Astrocyte (in vitro differentiated cells and primary cell): ENCODE results near the gene NOG. TPM values are rescaled to one million over a fixed set of nuclear protein-coding genes. Genes with fewer than 3 reads are reported as not detected.

Source experiments
- DNase-seq: peaks from one replicate; pipeline ENCODE4 v3.0.0-alpha.2; 2010; ENCODE audit warnings: low read depth
- FAIRE-seq: peaks from 2 replicates; lab custom pipeline; 2011; peaks lifted over from hg19 to GRCh38; lab: Jason Lieb, UNC
- H2AFZ ChIP-seq: 2 replicates; pipeline ENCODE4 v1.6.0; 2012; ENCODE audit warnings: low read depth, low read length, inconsistent platforms
- H3K27ac ChIP-seq: 2 replicates; pipeline ENCODE4 v1.5.1; 2011; ENCODE audit warnings: low read depth, low read length, inconsistent platforms
- H3K27me3 ChIP-seq: 2 replicates; pipeline ENCODE4 v1.6.0; 2011; ENCODE audit warnings: low read length, inconsistent platforms; ENCODE audit not compliant: insufficient read depth
- H3K36me3 ChIP-seq: 2 replicates; pipeline ENCODE4 v1.5.1; 2011; ENCODE audit warnings: low read length, inconsistent platforms; ENCODE audit not compliant: insufficient read depth
- H3K4me1 ChIP-seq: 2 replicates; pipeline ENCODE4 v1.5.1; 2011; ENCODE audit warnings: low read length, inconsistent platforms; ENCODE audit not compliant: insufficient read depth
- H3K4me2 ChIP-seq: 2 replicates; pipeline ENCODE4 v1.6.0; 2012; ENCODE audit warnings: low read length, inconsistent platforms
- H3K4me3 ChIP-seq: 2 replicates; pipeline ENCODE4 v1.5.1; 2011; ENCODE audit warnings: low read depth, mild to moderate bottlenecking, low read length, inconsistent platforms; ENCODE audit not compliant: insufficient read depth
- H3K79me2 ChIP-seq: 2 replicates; pipeline ENCODE4 v1.6.0; 2012; ENCODE audit warnings: mild to moderate bottlenecking, low read length, inconsistent platforms; ENCODE audit not compliant: insufficient read depth
- H3K9ac ChIP-seq: 2 replicates; pipeline ENCODE4 v1.6.0; 2012; ENCODE audit warnings: mild to moderate bottlenecking, low read length, inconsistent platforms
- H3K9me3 ChIP-seq: 2 replicates; pipeline ENCODE4 v1.5.1; 2012; ENCODE audit warnings: low read depth, mild to moderate bottlenecking, low read length, inconsistent platforms; ENCODE audit not compliant: insufficient read depth
- H4K20me1 ChIP-seq: 2 replicates; pipeline ENCODE4 v1.6.0; 2012; ENCODE audit warnings: low read length, inconsistent platforms; ENCODE audit not compliant: insufficient read depth
- H3K27ac Mint-ChIP-seq: one replicate; pipeline ENCODE4 v1.8.0; 2021; ENCODE audit warnings: mild to moderate bottlenecking, mixed read lengths; ENCODE audit not compliant: unreplicated experiment
- H3K27me3 Mint-ChIP-seq: one replicate; pipeline ENCODE4 v1.8.0; 2021; ENCODE audit warnings: low read depth, mixed read lengths; ENCODE audit not compliant: unreplicated experiment
- H3K36me3 Mint-ChIP-seq: one replicate; pipeline ENCODE4 v1.8.0; 2021; ENCODE audit warnings: low read depth, mixed read lengths; ENCODE audit not compliant: unreplicated experiment
- H3K4me1 Mint-ChIP-seq: one replicate; pipeline ENCODE4 v1.8.0; 2021; ENCODE audit warnings: low read depth, mixed read lengths; ENCODE audit not compliant: unreplicated experiment
- H3K4me3 Mint-ChIP-seq: one replicate; pipeline ENCODE4 v1.8.0; 2021; ENCODE audit warnings: mild to moderate bottlenecking, moderate library complexity, mixed read lengths; ENCODE audit not compliant: unreplicated experiment
- H3K9me3 Mint-ChIP-seq: one replicate; pipeline ENCODE4 v1.8.0; 2021; ENCODE audit warnings: mild to moderate bottlenecking, mixed read lengths; ENCODE audit not compliant: unreplicated experiment
- EZH2 ChIP-seq: IDR thresholded peaks from 2 replicates; pipeline ENCODE4 v1.6.1; 2012; ENCODE audit warnings: mild to moderate bottlenecking, low read length, inconsistent platforms; ENCODE audit not compliant: insufficient read depth
- total RNA-seq: library from RNA; stranded (reverse); gene quantifications from 2 replicates; pipeline ENCODE4 v1.2.1, GENCODE V29; 2021
- TF ChIP-seq, protein P1 (sequence below): IDR thresholded peaks from 2 replicates; pipeline ENCODE4 v1.5.1; 2011; ENCODE audit warnings: low read depth, mild to moderate bottlenecking, inconsistent platforms, low read length, moderate library complexity; ENCODE audit not compliant: insufficient read depth

NOG gene
- total RNA-seq, 1 donor from 2014 or later = 23.0 TPM

- H3K4me1 Mint-ChIP-seq = peaks cover 15% of the 10 kb centered on the region
- no peaks in the 10 kb centered on the region for H4K20me1 ChIP-seq
- H3K27me3 ChIP-seq = peaks cover 6% of the 10 kb centered on the region
- H3K4me1 ChIP-seq = peaks cover 26% of the 10 kb centered on the region
- H2AFZ ChIP-seq = peak overlapping the region; percentile 54
- FAIRE-seq = no peak
- TF ChIP-seq EZH2 = peak; percentile 67
- TF ChIP-seq, protein P1, sequence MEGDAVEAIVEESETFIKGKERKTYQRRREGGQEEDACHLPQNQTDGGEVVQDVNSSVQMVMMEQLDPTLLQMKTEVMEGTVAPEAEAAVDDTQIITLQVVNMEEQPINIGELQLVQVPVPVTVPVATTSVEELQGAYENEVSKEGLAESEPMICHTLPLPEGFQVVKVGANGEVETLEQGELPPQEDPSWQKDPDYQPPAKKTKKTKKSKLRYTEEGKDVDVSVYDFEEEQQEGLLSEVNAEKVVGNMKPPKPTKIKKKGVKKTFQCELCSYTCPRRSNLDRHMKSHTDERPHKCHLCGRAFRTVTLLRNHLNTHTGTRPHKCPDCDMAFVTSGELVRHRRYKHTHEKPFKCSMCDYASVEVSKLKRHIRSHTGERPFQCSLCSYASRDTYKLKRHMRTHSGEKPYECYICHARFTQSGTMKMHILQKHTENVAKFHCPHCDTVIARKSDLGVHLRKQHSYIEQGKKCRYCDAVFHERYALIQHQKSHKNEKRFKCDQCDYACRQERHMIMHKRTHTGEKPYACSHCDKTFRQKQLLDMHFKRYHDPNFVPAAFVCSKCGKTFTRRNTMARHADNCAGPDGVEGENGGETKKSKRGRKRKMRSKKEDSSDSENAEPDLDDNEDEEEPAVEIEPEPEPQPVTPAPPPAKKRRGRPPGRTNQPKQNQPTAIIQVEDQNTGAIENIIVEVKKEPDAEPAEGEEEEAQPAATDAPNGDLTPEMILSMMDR = no peak
- no peaks in the 10 kb centered on the region for H3K9me3 Mint-ChIP-seq
- H3K27ac ChIP-seq = no peak overlapping the region
- H3K4me2 ChIP-seq = peak overlapping the region; percentile 82
- peak overlapping the region; percentile 81 for H3K4me3 Mint-ChIP-seq
- H3K4me3 ChIP-seq = peak overlapping the region; percentile 49
- no peak for DNase-seq
- H3K9ac ChIP-seq = peak overlapping the region; percentile 55
- no peaks in the 10 kb centered on the region for H3K9me3 ChIP-seq
- no peaks in the 10 kb centered on the region for H3K36me3 Mint-ChIP-seq
- H3K36me3 ChIP-seq = no peaks in the 10 kb centered on the region
- no peaks in the 10 kb centered on the region for H3K27me3 Mint-ChIP-seq
- peak overlapping the region; percentile 83 for H3K27ac Mint-ChIP-seq
- H3K79me2 ChIP-seq = no peaks in the 10 kb centered on the region
Measured at GRCh38 chr17:56597495-56597990, 4.0 kb downstream of the NOG start.

DNA sequence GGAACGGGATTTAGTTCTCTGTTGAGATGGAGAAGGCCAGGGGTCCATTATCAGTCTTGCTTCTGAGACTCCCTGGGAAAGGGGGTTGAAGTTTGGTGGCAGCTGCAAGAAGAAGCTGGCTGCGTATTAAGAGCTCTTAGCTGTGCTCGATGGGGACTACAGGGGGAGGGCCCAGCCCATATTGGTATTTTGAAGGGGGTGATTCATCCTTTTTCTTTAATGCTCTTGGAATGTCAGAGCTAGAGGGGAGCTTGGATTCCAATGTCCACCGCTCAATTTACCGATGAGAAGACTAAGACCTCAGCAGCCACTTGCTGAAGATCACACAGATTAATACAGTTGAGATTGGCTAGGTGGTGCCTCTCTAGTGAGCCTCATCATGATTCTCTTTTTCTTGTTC lies 5.0 kb downstream of the NOG start:
- Histone ChIP-seq H3K9me3 (no peaks in the 10 kb centered on the region), H3K27me3 (peaks cover 6% of the 10 kb centered on the region), H3K4me3 (no peak overlapping the region), H2AFZ (no peak overlapping the region), H3K36me3 (no peaks in the 10 kb centered on the region), H4K20me1 (no peaks in the 10 kb centered on the region), H3K4me1 (peaks cover 26% of the 10 kb centered on the region), H3K27ac (no peak overlapping the region), H3K79me2 (no peaks in the 10 kb centered on the region), H3K4me2 (peak overlapping the region; percentile 82), H3K9ac (no peak overlapping the region)
- DNase-seq (peak; percentile 70), FAIRE-seq (no peak)
- no peaks in the 10 kb centered on the region for H3K9me3 Mint-ChIP-seq
- TF ChIP-seq EZH2 = no peak
- TF ChIP-seq, protein P1 = no peak
- peak overlapping the region; percentile 64 for H3K27ac Mint-ChIP-seq
- peak overlapping the region; percentile 73 for H3K4me3 Mint-ChIP-seq
- H3K4me1 Mint-ChIP-seq = peaks cover 15% of the 10 kb centered on the region
- no peaks in the 10 kb centered on the region for H3K27me3 Mint-ChIP-seq
- no peaks in the 10 kb centered on the region for H3K36me3 Mint-ChIP-seq

GRCh38 chr17:56599088-56599487 lies 5.6 kb downstream of the NOG start:
- no peaks in the 10 kb centered on the region for H3K27me3 Mint-ChIP-seq
- no peaks in the 10 kb centered on the region for H3K36me3 Mint-ChIP-seq
- Histone ChIP-seq H3K27me3 (peaks cover 6% of the 10 kb centered on the region), H3K27ac (no peak overlapping the region), H3K9me3 (no peaks in the 10 kb centered on the region), H3K4me1 (peaks cover 26% of the 10 kb centered on the region), H2AFZ (no peak overlapping the region), H3K36me3 (no peaks in the 10 kb centered on the region), H4K20me1 (no peaks in the 10 kb centered on the region), H3K4me3 (no peak overlapping the region), H3K4me2 (no peak overlapping the region), H3K9ac (no peak overlapping the region), H3K79me2 (no peaks in the 10 kb centered on the region)
- H3K27ac Mint-ChIP-seq = peak overlapping the region; percentile 64
- FAIRE-seq = no peak
- no peak for DNase-seq
- H3K4me1 Mint-ChIP-seq = peaks cover 18% of the 10 kb centered on the region
- TF ChIP-seq EZH2 = no peak
- TF ChIP-seq, protein P1 = no peak
- H3K4me3 Mint-ChIP-seq = no peak overlapping the region
- H3K9me3 Mint-ChIP-seq = no peaks in the 10 kb centered on the region
